HG03025 (cell line): ENCODE data around the gene LGALS9C.
"Not testable (repeated sequence)": the region's sequence is repeated elsewhere in the genome, so short reads cannot be mapped to it uniquely, and the experiment has no call there.

Experiments
- ATAC-seq: cut with Tn5 transposase; IDR thresholded peaks from one replicate; pipeline ENCODE4 v1.9.1; 2021; ENCODE audit warnings: mild to moderate bottlenecking, moderate library complexity; ENCODE audit not compliant: unreplicated experiment, low FRiP score

Gene LGALS9C

DNA sequence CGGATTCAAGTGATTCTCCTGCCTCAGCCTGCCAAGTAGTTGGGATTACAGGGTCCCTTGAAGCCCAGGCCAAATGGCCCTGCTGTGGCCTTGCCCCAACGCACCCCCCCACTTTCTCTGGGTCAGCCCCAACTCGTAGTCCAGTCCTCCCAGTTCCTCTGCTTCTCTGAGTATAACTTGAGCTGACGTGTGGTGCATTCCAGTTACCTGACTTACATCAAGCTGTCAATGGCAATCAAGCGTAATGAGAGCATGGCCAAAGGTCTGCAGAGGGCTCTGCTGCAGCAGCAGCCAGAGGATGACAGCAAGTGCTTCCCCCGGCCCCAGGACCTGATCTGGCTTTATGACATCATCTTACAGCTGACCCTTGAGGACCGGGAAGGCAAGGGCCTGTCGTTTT is 50.8 kb downstream of the LGALS9C start:
- ATAC-seq = not testable (repeated sequence)

DNA sequence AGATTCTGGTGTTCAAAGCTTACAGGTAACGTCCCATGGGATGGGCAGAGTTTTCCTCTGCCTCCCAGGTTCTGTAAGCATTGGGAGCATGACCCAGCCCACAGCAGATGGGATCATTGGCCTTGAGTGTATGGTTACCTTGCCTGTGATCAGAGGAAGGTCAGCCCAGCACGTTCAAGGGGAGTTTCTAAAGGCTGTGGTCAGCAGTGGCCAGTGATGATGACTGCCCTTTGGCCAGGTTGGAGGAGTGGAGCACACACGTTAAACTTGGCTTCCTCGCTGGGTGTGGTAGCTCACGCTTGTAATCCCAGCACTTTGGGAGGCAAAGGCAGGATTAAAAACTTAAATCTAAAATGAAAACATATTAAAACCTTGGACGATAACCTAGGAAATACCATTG is 51.8 kb downstream of the LGALS9C start:
- not testable (repeated sequence) for ATAC-seq

DNA sequence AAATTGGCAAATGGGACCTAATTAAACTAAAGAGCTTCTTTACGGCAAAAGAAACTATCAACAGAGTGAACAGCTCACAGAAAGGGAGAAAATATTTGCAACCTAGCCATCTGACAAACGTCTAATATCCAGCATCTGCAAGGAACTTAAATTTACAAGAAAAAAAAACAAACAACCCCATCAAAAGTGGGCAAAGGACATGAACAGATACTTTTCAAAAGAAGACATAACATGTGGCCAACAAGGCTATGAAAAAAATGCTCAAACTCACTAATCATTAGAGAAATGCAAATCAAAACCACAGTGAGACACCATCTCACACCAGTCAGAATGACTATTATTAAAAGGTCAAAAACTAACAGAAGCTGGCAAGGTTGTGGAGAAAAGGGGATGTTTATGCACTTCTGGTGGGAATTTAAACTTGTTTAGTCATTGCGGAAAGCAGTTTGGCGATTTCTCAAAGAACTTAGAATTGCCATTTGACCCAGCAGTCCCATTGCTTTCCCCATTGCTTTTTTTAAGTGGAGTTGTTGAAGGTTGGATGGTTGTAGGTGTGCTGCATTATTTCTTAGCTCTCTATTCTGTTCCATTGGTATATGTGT is 52.4 kb downstream of the LGALS9C start:
- ATAC-seq = not testable (repeated sequence)

DNA sequence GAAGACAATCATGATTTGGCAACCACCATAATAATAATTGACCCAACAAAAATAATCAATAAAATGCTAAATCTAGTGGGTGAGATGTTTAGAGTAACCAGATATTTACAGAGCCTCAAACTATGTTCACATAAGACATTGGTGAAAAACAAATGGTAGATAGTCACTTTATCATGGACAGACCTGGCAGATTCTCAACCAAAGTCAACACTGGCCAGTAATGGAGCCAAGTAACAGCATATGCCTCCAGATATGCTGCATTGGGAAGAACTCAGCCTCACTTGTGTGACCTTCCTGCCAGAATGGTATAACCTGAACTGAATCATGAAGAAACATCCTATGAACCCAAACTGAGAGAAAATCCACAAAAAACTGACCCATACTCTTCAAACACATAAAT is 53.8 kb downstream of the LGALS9C start:
- ATAC-seq = not testable (repeated sequence)

DNA sequence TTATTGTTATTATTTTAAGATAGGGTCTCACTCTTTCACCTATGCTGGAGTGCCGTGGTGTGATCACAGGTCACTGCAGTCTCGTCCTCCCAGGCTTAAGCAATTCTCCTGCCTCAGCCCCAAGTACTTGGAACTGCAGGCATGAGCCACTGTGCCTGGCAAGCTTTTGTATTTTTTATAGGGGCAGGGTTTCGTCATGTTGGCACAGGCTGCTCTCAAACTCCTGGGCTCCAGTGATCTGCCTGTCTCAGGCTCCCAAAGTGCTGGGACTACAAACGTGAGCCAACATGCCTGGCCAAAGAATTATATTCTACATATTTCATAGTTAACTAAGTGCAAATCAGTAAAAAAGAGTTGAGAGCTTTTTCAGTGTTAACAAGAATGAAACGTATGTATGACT is 65.6 kb downstream of the LGALS9C start:
- ATAC-seq = not testable (repeated sequence)

DNA sequence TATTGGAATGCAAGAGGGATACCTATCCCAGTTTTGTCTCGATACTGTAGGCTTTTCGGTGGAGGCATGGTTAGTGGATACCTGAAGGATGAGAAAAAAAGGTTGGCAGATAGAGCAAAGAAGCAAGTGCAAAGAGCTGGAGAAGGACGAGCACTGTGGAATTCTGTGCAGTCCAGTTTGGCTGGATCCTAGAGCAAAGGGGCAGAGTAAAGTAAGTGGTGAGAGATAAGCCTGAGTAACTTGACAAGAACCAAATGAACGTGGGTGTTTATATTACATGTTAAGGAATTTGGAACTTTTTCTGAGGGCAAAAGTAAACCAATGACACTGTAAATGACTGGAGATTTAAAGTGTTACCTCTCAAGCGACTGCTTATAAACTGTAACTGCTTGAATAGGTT is 66.3 kb downstream of the LGALS9C start:
- ATAC-seq = not testable (repeated sequence)
